Upper lobe of left lung (tissue), 4 donors: Measurements from ENCODE around the gene EDN2.

Experiments
- CTCF ChIP-seq, 6 experiments: fragments of 450-650 bp in 4 of 6; fragments of 200-600 bp in 2 of 6; sonication (generic) in 2 of 6; IDR thresholded peaks; one replicate each; pipeline ENCODE4 v1.5.1; 2016 to 2019; ENCODE audit warnings: antibody characterized with exemption in 6 of 6
- EP300 ChIP-seq, 4 donors: sonication (generic); formaldehyde crosslinking; IDR thresholded peaks; one replicate each; pipeline ENCODE4 v1.5.1; 2017; ENCODE audit warnings: antibody characterized with exemption in 4 of 4, control low read depth in 2 of 4
- POLR2A ChIP-seq, 4 donors: fragments of 450-650 bp; IDR thresholded peaks; one replicate each; pipeline ENCODE4 v1.5.1; 2016 to 2017; ENCODE audit warnings: antibody characterized with exemption in 4 of 4, mild to moderate bottlenecking in 2 of 4

- TF ChIP-seq POLR2A (IDR thresholded peaks at IDR 0.05) (no peak), CTCF (IDR thresholded peaks at IDR 0.05) (no peak), EP300 (IDR thresholded peaks at IDR 0.05) (no peak)
Measured at GRCh38 chr1:41497461-41498030, 13.1 kb upstream of the EDN2 start.
